Cardiac fibroblast (primary cell): Measurements from ENCODE around the gene COL25A1.

ENCODE experiments used
- DNase-seq, 2 donors: peaks; one replicate each; pipeline versions ENCODE4 v3.0.0 to v3.0.0-alpha.2; 2010; ENCODE audit warnings: low read depth in 2 of 2
- H3K4me3 ChIP-seq, 2 donors: replicated peaks in 1 of 2; 1 replicate in 1 of 2; 2 replicates in 1 of 2; pipeline ENCODE4 v1.5.1; 2011; ENCODE audit warnings: low read depth in 2 of 2, low read length in 2 of 2, mild to moderate bottlenecking in 2 of 2, moderate library complexity in 1 of 2
- CTCF ChIP-seq: IDR thresholded peaks from one replicate; pipeline ENCODE4 v1.5.1; 2011; ENCODE audit warnings: low read depth, mild to moderate bottlenecking, low read length, inconsistent platforms

COL25A1 gene

GRCh38 chr4:109231331-109231730 lies 71.1 kb downstream of the COL25A1 start:
- DNase-seq = no peak
- TF ChIP-seq CTCF = no peak
- no peak overlapping the region for H3K4me3 ChIP-seq

- no peak overlapping the region for H3K4me3 ChIP-seq
- DNase-seq = no peak
- no peak for TF ChIP-seq CTCF
Measured at GRCh38 chr4:109229028-109229427, 73.4 kb downstream of the COL25A1 start.

GRCh38 chr4:109218288-109218687 lies 84.2 kb downstream of the COL25A1 start:
- no peak for TF ChIP-seq CTCF
- DNase-seq = no peak
- H3K4me3 ChIP-seq = no peak overlapping the region

- no peak overlapping the region for H3K4me3 ChIP-seq
- no peak for TF ChIP-seq CTCF
- DNase-seq = no peak
Measured at GRCh38 chr4:109216085-109216696, 86.3 kb downstream of the COL25A1 start.

- TF ChIP-seq CTCF = no peak
- no peak for DNase-seq
- H3K4me3 ChIP-seq = no peak overlapping the region
Measured at GRCh38 chr4:109215506-109215905, 87.0 kb downstream of the COL25A1 start.

GRCh38 chr4:109214622-109215301 lies 87.7 kb downstream of the COL25A1 start:
- no peak for TF ChIP-seq CTCF
- peak; percentile 9 to 17 for DNase-seq
- no peak overlapping the region for H3K4me3 ChIP-seq
